ENCODE measurements around the gene ZG16B.
A peak's percentile ranks its signal among the peaks of the same experiment; 100 is the strongest.

DNA sequence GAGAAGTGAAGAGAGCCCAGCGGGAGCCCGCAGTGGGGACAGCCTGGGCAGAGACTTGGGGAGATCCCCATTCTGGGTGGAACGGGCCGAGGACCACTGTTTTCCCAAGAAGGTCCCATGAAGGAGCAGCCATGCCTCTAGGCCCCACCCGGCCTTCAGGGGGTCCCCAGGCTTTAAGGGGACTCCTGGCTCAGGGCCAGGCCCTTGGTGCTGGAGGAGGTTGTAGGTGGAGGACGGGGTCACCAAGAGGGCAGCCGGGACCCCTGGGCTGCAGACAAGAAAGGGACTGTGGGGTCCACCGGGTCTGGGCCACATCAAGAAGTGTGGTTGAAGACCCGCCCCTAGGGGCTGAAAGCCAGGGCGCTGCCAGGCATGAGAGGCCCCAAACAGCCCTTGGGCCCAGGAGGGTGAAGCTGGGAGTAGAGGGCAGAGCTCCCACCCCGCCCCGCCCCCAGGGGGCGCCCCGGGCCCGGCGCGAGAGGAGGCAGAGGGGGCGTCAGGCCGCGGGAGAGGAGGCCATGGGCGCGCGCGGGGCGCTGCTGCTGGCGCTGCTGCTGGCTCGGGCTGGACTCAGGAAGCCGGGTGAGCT, 13.3 kb upstream of the ZG16B start, which contains the start of gene PRSS21:
- TF ChIP-seq, protein P1, sequence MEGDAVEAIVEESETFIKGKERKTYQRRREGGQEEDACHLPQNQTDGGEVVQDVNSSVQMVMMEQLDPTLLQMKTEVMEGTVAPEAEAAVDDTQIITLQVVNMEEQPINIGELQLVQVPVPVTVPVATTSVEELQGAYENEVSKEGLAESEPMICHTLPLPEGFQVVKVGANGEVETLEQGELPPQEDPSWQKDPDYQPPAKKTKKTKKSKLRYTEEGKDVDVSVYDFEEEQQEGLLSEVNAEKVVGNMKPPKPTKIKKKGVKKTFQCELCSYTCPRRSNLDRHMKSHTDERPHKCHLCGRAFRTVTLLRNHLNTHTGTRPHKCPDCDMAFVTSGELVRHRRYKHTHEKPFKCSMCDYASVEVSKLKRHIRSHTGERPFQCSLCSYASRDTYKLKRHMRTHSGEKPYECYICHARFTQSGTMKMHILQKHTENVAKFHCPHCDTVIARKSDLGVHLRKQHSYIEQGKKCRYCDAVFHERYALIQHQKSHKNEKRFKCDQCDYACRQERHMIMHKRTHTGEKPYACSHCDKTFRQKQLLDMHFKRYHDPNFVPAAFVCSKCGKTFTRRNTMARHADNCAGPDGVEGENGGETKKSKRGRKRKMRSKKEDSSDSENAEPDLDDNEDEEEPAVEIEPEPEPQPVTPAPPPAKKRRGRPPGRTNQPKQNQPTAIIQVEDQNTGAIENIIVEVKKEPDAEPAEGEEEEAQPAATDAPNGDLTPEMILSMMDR (IDR thresholded peaks at IDR 0.05), result peak in 1 of 6 experiments; percentile 10
- no peak for TF ChIP-seq POLR2A (IDR thresholded peaks at IDR 0.05)
